ENCODE results near the gene DCAF5.

DNA sequence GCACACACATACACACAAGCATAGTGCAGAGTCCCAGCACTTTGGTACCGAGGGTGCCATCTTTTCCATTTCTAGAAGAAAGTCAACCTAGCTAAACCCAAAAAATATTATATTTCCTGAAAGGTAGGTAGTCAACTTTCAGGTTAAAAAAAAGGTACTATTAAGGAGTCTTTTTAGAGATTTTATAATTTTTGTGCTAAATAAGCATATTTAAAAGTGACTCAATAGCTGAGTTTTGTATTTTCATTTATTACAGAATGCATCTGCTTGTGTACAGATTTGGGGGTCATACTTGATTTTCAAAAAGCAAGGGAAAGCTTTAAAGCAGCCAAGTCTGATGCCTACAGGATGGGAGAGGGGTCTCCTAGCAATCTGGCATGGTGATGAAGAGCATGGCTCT lies 34.6 kb downstream of the DCAF5 start:
- TF ChIP-seq, protein P1, sequence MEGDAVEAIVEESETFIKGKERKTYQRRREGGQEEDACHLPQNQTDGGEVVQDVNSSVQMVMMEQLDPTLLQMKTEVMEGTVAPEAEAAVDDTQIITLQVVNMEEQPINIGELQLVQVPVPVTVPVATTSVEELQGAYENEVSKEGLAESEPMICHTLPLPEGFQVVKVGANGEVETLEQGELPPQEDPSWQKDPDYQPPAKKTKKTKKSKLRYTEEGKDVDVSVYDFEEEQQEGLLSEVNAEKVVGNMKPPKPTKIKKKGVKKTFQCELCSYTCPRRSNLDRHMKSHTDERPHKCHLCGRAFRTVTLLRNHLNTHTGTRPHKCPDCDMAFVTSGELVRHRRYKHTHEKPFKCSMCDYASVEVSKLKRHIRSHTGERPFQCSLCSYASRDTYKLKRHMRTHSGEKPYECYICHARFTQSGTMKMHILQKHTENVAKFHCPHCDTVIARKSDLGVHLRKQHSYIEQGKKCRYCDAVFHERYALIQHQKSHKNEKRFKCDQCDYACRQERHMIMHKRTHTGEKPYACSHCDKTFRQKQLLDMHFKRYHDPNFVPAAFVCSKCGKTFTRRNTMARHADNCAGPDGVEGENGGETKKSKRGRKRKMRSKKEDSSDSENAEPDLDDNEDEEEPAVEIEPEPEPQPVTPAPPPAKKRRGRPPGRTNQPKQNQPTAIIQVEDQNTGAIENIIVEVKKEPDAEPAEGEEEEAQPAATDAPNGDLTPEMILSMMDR (conservative IDR thresholded peaks at IDR 0.05; ENCODE audit: low read length), result no peak
- TF ChIP-seq EZH2phosphoT487 (IDR thresholded peaks at IDR 0.05; ENCODE audit: borderline replicate concordance), result no peak
